PC-9 (cell line): ENCODE results near the gene GLT8D1. TPM values are rescaled to one million over a fixed set of nuclear protein-coding genes. Genes with fewer than 3 reads are reported as not detected.
"Not testable (repeated sequence)": the region's sequence is repeated elsewhere in the genome, so short reads cannot be mapped to it uniquely, and the experiment has no call there.

Experiments used
- BruUV-seq: library from RNA; stranded (reverse); fragments of 400-500 nt; replicated peaks from 2 replicates; lab custom pipeline; 2021; lab: Mats Ljungman, UMichigan
- CTCF ChIA-PET: fragments of 300-600 bp; sonication (Branson Sonifier 250); formaldehyde crosslinking; loops from one replicate; lab custom pipeline; 2022; ENCODE audit warnings: antibody characterized with exemption; lab: Charles Lee
- POLR2A ChIA-PET: fragments of 300-600 bp; sonication (Branson Sonifier 250); formaldehyde crosslinking; loops from one replicate; lab custom pipeline; 2022; ENCODE audit warnings: antibody characterized with exemption; ENCODE audit not compliant: unreplicated experiment; lab: Charles Lee
- DNase-seq, 2 experiments: peaks; one replicate each; pipeline versions ENCODE4 v3.0.0 to v3.0.0-alpha.2; 2015 to 2022; ENCODE audit warnings: mixed read lengths in 1 of 2
- H2AFZ ChIP-seq: fragments of 200-600 bp; sonication (generic); 2 replicates; pipeline ENCODE4 v1.8.1; 2017; ENCODE audit warnings: antibody characterized with exemption
- H3F3A ChIP-seq: fragments of 200-600 bp; sonication (generic); 2 replicates; pipeline ENCODE4 v1.8.1; 2017; ENCODE audit warnings: antibody characterized with exemption, mild to moderate bottlenecking, low read depth; ENCODE audit not compliant: insufficient read depth
- H3K27ac ChIP-seq: fragments of 200-600 bp; sonication (generic); 2 replicates; pipeline ENCODE4 v1.6.1; 2016; ENCODE audit warnings: mixed run types
- H3K27me3 ChIP-seq: fragments of 200-600 bp; sonication (generic); 2 replicates; pipeline ENCODE4 v1.6.1; 2016; ENCODE audit warnings: low read depth, mixed run types; ENCODE audit not compliant: insufficient read depth
- H3K36me3 ChIP-seq: fragments of 200-600 bp; sonication (generic); 2 replicates; pipeline ENCODE4 v1.6.1; 2016; ENCODE audit warnings: low read depth, mixed run types
- H3K4me1 ChIP-seq: fragments of 200-600 bp; sonication (generic); replicated peaks from 2 replicates; pipeline ENCODE4 v1.6.1; 2016; ENCODE audit warnings: mixed run types; ENCODE audit not compliant: insufficient read depth
- H3K4me2 ChIP-seq: fragments of 200-600 bp; sonication (generic); 2 replicates; pipeline ENCODE4 v1.6.1; 2017; ENCODE audit warnings: mixed run types
- H3K4me3 ChIP-seq: fragments of 200-600 bp; sonication (generic); 2 replicates; pipeline ENCODE4 v1.6.1; 2016; ENCODE audit warnings: mixed run types
- H3K79me2 ChIP-seq: fragments of 200-600 bp; sonication (generic); 2 replicates; pipeline ENCODE4 v1.6.1; 2017; ENCODE audit warnings: low read depth, mixed run types
- H3K9me2 ChIP-seq: fragments of 200-600 bp; sonication (generic); 2 replicates; pipeline ENCODE4 v1.8.1; 2017; ENCODE audit warnings: mild to moderate bottlenecking; ENCODE audit not compliant: insufficient read depth
- H3K9me3 ChIP-seq: fragments of 200-600 bp; sonication (generic); 2 replicates; pipeline ENCODE4 v1.8.1; 2016; ENCODE audit warnings: low read depth; ENCODE audit not compliant: insufficient read depth
- H4K20me1 ChIP-seq: fragments of 200-600 bp; sonication (generic); 2 replicates; pipeline ENCODE4 v1.8.1; 2017; ENCODE audit not compliant: insufficient read depth
- CTCF ChIP-seq: fragments of 200-600 bp; sonication (generic); conservative IDR thresholded peaks from 2 replicates; pipeline ENCODE4 v1.6.1; 2017; ENCODE audit warnings: mixed run types, antibody characterized with exemption, mild to moderate bottlenecking, moderate library complexity
- EZH2 ChIP-seq: fragments of 200-600 bp; sonication (generic); IDR thresholded peaks from 2 replicates; pipeline ENCODE4 v1.8.0; 2017; ENCODE audit warnings: antibody characterized with exemption, low read depth
- intact Hi-C: fragments of 100-400 bp; cut with micrococcal nuclease; formaldehyde crosslinking; loops from one replicate; pipeline ENCODE4 v1.10.0; 2022; ENCODE audit not compliant: unreplicated experiment
- total RNA-seq: library from RNA; stranded (reverse); gene quantifications from 2 replicates; pipeline ENCODE4 v1.2.3, GENCODE V29; 2021

The GLT8D1 gene
- total RNA-seq, 1 experiment from 2014 or later: 48.6 TPM

GRCh38 chr3:52679199-52679538, 26.4 kb downstream of the GLT8D1 start:
- H3K9me2 ChIP-seq: no peaks in the 10 kb centered on the region
- DNase-seq: no peak
- H4K20me1 ChIP-seq: no peaks in the 10 kb centered on the region
- no peak overlapping the region for H2AFZ ChIP-seq
- no peak overlapping the region for H3K4me3 ChIP-seq
- H3K4me1 ChIP-seq: peaks cover 14% of the 10 kb centered on the region
- H3K27me3 ChIP-seq: no peaks in the 10 kb centered on the region
- no TSS peak for BruUV-seq
- H3K4me2 ChIP-seq: no peak overlapping the region
- peaks cover 24% of the 10 kb centered on the region; the same call in 1 of the 2 replicates for H3K36me3 ChIP-seq
- intact Hi-C loops: no loop called here
- H3K79me2 ChIP-seq: peaks cover 31% of the 10 kb centered on the region
- 0 out of 2 replicates have a peak, but pooled peaks cover 4% of the 10 kb centered on the region for H3F3A ChIP-seq
- no peak overlapping the region for H3K27ac ChIP-seq
- ChIA-PET POLR2A (no interaction called here), CTCF (interaction anchor here (0.6 kb wide), 1 partner anchor 38 kb away, joined by 3 read pairs; no protein-coding TSS in a partner anchor)
- no peaks in the 10 kb centered on the region; the same call in 1 of the 2 replicates for H3K9me3 ChIP-seq
- no peak for TF ChIP-seq EZH2

GRCh38 chr3:52678265-52679198, 27.1 kb downstream of the GLT8D1 start:
- peaks cover 10% of the 10 kb centered on the region; the same call in 1 of the 2 replicates for H3K4me1 ChIP-seq
- H3K4me3 ChIP-seq: no peak overlapping the region
- H3K9me2 ChIP-seq: no peaks in the 10 kb centered on the region
- H4K20me1 ChIP-seq: no peaks in the 10 kb centered on the region
- BruUV-seq: no TSS peak
- H3K36me3 ChIP-seq: peaks cover 24% of the 10 kb centered on the region; the same call in 1 of the 2 replicates
- peaks cover 25% of the 10 kb centered on the region for H3K79me2 ChIP-seq
- no peaks in the 10 kb centered on the region; the same call in 1 of the 2 replicates for H3K9me3 ChIP-seq
- CTCF ChIA-PET: interaction anchor here (0.6 kb wide), 1 partner anchor 37 kb away, joined by 3 read pairs; no protein-coding TSS in a partner anchor
- intact Hi-C loops: no loop called here
- 0 out of 2 replicates have a peak, but pooled peaks cover 4% of the 10 kb centered on the region for H3F3A ChIP-seq
- DNase-seq: no peak
- H3K4me2 ChIP-seq: no peak overlapping the region
- POLR2A ChIA-PET: interaction anchor here (0.5 kb wide), 1 partner anchor 16 kb away, joined by 3 read pairs; no protein-coding TSS in a partner anchor
- no peak overlapping the region for H3K27ac ChIP-seq
- no peaks in the 10 kb centered on the region for H3K27me3 ChIP-seq
- no peak overlapping the region for H2AFZ ChIP-seq
- no peak for TF ChIP-seq CTCF
- no peak for TF ChIP-seq EZH2

GRCh38 chr3:52676201-52676600, 29.4 kb downstream of the GLT8D1 start:
- BruUV-seq, H3K27me3 ChIP-seq, H3K4me3 ChIP-seq, H3F3A ChIP-seq, POLR2A ChIA-PET, H4K20me1 ChIP-seq, H3K9me2 ChIP-seq, H3K27ac ChIP-seq, CTCF ChIA-PET, intact Hi-C loops, H3K9me3 ChIP-seq, H3K4me2 ChIP-seq, H2AFZ ChIP-seq, H3K79me2 ChIP-seq, DNase-seq: not testable (repeated sequence)
- H3K36me3 ChIP-seq: peaks cover 21% of the 10 kb centered on the region; the same call in 1 of the 2 replicates
- H3K4me1 ChIP-seq: peaks cover 11% of the 10 kb centered on the region

- intact Hi-C loops: loop anchor here (2.0 kb wide), 1 partner anchor 145 kb away; no protein-coding TSS in a partner anchor
- H3K36me3 ChIP-seq: peaks cover 15% of the 10 kb centered on the region
These were observed 33.9 kb downstream of the GLT8D1 start for GRCh38 chr3:52671676-52672075.

More at GRCh38 chr3:52671676-52672075, 33.9 kb downstream of the GLT8D1 start:
- no peak for TF ChIP-seq CTCF
- no peak for TF ChIP-seq EZH2
- Histone ChIP-seq H3K9me2 (no peaks in the 10 kb centered on the region; the same call in 1 of the 2 replicates), H2AFZ (no peak overlapping the region), H3K27me3 (no peaks in the 10 kb centered on the region), H3F3A (peaks cover 23% of the 10 kb centered on the region), H3K4me1 (peaks cover 31% of the 10 kb centered on the region), H3K27ac (peak overlapping the region; percentile 70), H3K79me2 (peaks cover 7% of the 10 kb centered on the region; the same call in 1 of the 2 replicates), H3K9me3 (no peaks in the 10 kb centered on the region), H3K4me2 (peak overlapping the region; percentile 66), H3K4me3 (no peak overlapping the region), H4K20me1 (no peaks in the 10 kb centered on the region)
- BruUV-seq: no TSS peak
- no peak for DNase-seq
- ChIA-PET POLR2A (interaction anchor here (1.3 kb wide), 1 partner anchor 136 kb away, joined by 8 read pairs; the partner anchor contains the start of gene UQCC5), CTCF (no interaction called here)
